IPS-18a (cell line): ENCODE results near the gene PDHA1.

Experiments used
- H3K27ac ChIP-seq: one replicate; pipeline ENCODE4 v1.5.1; 2013; ENCODE audit warnings: low read length
- H3K27me3 ChIP-seq: one replicate; pipeline ENCODE4 v1.6.1; 2013; ENCODE audit warnings: mild to moderate bottlenecking, low read length; ENCODE audit not compliant: control insufficient read depth, insufficient read depth
- H3K36me3 ChIP-seq: one replicate; pipeline ENCODE4 v1.6.1; 2013; ENCODE audit warnings: low read depth, low read length; ENCODE audit not compliant: control insufficient read depth
- H3K4me1 ChIP-seq: one replicate; pipeline ENCODE4 v1.6.1; 2013; ENCODE audit warnings: low read depth, low read length; ENCODE audit not compliant: control insufficient read depth
- H3K4me3 ChIP-seq: one replicate; pipeline ENCODE4 v1.5.1; 2013; ENCODE audit warnings: low read length
- H3K9ac ChIP-seq: one replicate; pipeline ENCODE4 v1.6.1; 2013; ENCODE audit warnings: mild to moderate bottlenecking, low read length, moderate library complexity
- H3K9me3 ChIP-seq: one replicate; pipeline ENCODE4 v1.6.1; 2013; ENCODE audit warnings: low read depth, low read length; ENCODE audit not compliant: control insufficient read depth

Gene PDHA1

GRCh38 chrX:19343535-19344408, at the start of gene PDHA1:
PDHA1 (plus strand) TSS chrX:19343927; CDS start chrX:19344038, 111 bp downstream.
- H3K9ac ChIP-seq: peak within 1 kb of the TSS; percentile 31
- no peaks in the 10 kb centered on the region for H3K36me3 ChIP-seq
- H3K4me3 ChIP-seq: peak within 1 kb of the TSS; percentile 72
- H3K27me3 ChIP-seq: no peaks in the 10 kb centered on the region
- H3K27ac ChIP-seq: no peak within 1 kb of the TSS
- H3K9me3 ChIP-seq: peaks cover 11% of the 10 kb centered on the region
- no peaks in the 10 kb centered on the region for H3K4me1 ChIP-seq

- no peaks in the 10 kb centered on the region for H3K27me3 ChIP-seq
- peaks cover 3% of the 10 kb centered on the region for H3K9me3 ChIP-seq
- H3K9ac ChIP-seq: no peak overlapping the region
- no peak overlapping the region for H3K4me3 ChIP-seq
- no peaks in the 10 kb centered on the region for H3K4me1 ChIP-seq
- no peak overlapping the region for H3K27ac ChIP-seq
- H3K36me3 ChIP-seq: no peaks in the 10 kb centered on the region
Observed at GRCh38 chrX:19303256-19303880, 40.4 kb upstream of the PDHA1 start.

GRCh38 chrX:19326567-19326966, 17.2 kb upstream of the PDHA1 start:
- Histone ChIP-seq H3K27me3 (no peaks in the 10 kb centered on the region), H3K27ac (no peak overlapping the region), H3K36me3 (no peaks in the 10 kb centered on the region), H3K4me3 (no peak overlapping the region), H3K4me1 (no peaks in the 10 kb centered on the region), H3K9me3 (peaks cover 12% of the 10 kb centered on the region), H3K9ac (no peak overlapping the region)

- no peaks in the 10 kb centered on the region for H3K36me3 ChIP-seq
- H3K27ac ChIP-seq: no peak overlapping the region
- H3K27me3 ChIP-seq: no peaks in the 10 kb centered on the region
- peaks cover 26% of the 10 kb centered on the region for H3K9me3 ChIP-seq
- no peak overlapping the region for H3K9ac ChIP-seq
- no peaks in the 10 kb centered on the region for H3K4me1 ChIP-seq
- H3K4me3 ChIP-seq: no peak overlapping the region
Observed at GRCh38 chrX:19331831-19332230, 11.9 kb upstream of the PDHA1 start.

- Histone ChIP-seq H3K4me3 (no peak overlapping the region), H3K27ac (no peak overlapping the region), H3K9me3 (peaks cover 31% of the 10 kb centered on the region), H3K9ac (no peak overlapping the region), H3K27me3 (no peaks in the 10 kb centered on the region), H3K4me1 (no peaks in the 10 kb centered on the region), H3K36me3 (no peaks in the 10 kb centered on the region)
Observed at GRCh38 chrX:19332983-19333382, 10.7 kb upstream of the PDHA1 start.

- Histone ChIP-seq H3K4me1 (no peaks in the 10 kb centered on the region), H3K9me3 (peaks cover 26% of the 10 kb centered on the region), H3K27ac (no peak overlapping the region), H3K36me3 (no peaks in the 10 kb centered on the region), H3K27me3 (no peaks in the 10 kb centered on the region), H3K9ac (no peak overlapping the region), H3K4me3 (no peak overlapping the region)
Observed at GRCh38 chrX:19334945-19335626, 8.6 kb upstream of the PDHA1 start.

- H3K9me3 ChIP-seq: peaks cover 7% of the 10 kb centered on the region
- H3K27me3 ChIP-seq: no peaks in the 10 kb centered on the region
- no peaks in the 10 kb centered on the region for H3K4me1 ChIP-seq
- no peak overlapping the region for H3K27ac ChIP-seq
- H3K36me3 ChIP-seq: no peaks in the 10 kb centered on the region
- H3K4me3 ChIP-seq: no peak overlapping the region
- H3K9ac ChIP-seq: no peak overlapping the region
Observed at GRCh38 chrX:19342331-19342906, 1.3 kb upstream of the PDHA1 start.

- no peak overlapping the region for H3K9ac ChIP-seq
- H3K9me3 ChIP-seq: peaks cover 11% of the 10 kb centered on the region
- peak overlapping the region; percentile 58 for H3K4me3 ChIP-seq
- no peaks in the 10 kb centered on the region for H3K27me3 ChIP-seq
- no peak overlapping the region for H3K27ac ChIP-seq
- H3K36me3 ChIP-seq: no peaks in the 10 kb centered on the region
- no peaks in the 10 kb centered on the region for H3K4me1 ChIP-seq
Observed at GRCh38 chrX:19343085-19343534, 617 bp upstream of the PDHA1 start.

GRCh38 chrX:19344661-19345060, 934 bp downstream of the PDHA1 start:
- Histone ChIP-seq H3K9me3 (peaks cover 11% of the 10 kb centered on the region), H3K27ac (no peak overlapping the region), H3K36me3 (peaks cover 5% of the 10 kb centered on the region), H3K4me3 (peak overlapping the region; percentile 72), H3K4me1 (no peaks in the 10 kb centered on the region), H3K9ac (peak overlapping the region; percentile 31), H3K27me3 (no peaks in the 10 kb centered on the region)

GRCh38 chrX:19347916-19348315, 4.2 kb downstream of the PDHA1 start:
- Histone ChIP-seq H3K36me3 (peaks cover 22% of the 10 kb centered on the region), H3K27ac (no peak overlapping the region)

GRCh38 chrX:19349264-19349663, 5.5 kb downstream of the PDHA1 start:
- H3K36me3 ChIP-seq: peaks cover 23% of the 10 kb centered on the region
- H3K9me3 ChIP-seq: peaks cover 14% of the 10 kb centered on the region
- no peak overlapping the region for H3K4me3 ChIP-seq
- no peak overlapping the region for H3K27ac ChIP-seq
- no peak overlapping the region for H3K9ac ChIP-seq
- no peaks in the 10 kb centered on the region for H3K4me1 ChIP-seq
- no peaks in the 10 kb centered on the region for H3K27me3 ChIP-seq

More at GRCh38 chrX:19347916-19348315, 4.2 kb downstream of the PDHA1 start:
- H3K27me3 ChIP-seq: no peaks in the 10 kb centered on the region
- H3K4me3 ChIP-seq: no peak overlapping the region
- no peaks in the 10 kb centered on the region for H3K4me1 ChIP-seq
- no peak overlapping the region for H3K9ac ChIP-seq
- H3K9me3 ChIP-seq: peaks cover 14% of the 10 kb centered on the region
